HepG2 (cell line): Measurements from ENCODE around the gene PIANP. TPM values are rescaled to one million over a fixed set of nuclear protein-coding genes. Genes with fewer than 3 reads are reported as not detected.
A peak's percentile ranks its signal among the peaks of the same experiment; 100 is the strongest.

Experiments used
- GLMP ChIP-seq: sonication (generic); formaldehyde crosslinking; IDR thresholded peaks from 2 replicates; pipeline ENCODE4 v1.9.0; 2021; ENCODE audit warnings: missing genetic modification reagents, mild to moderate bottlenecking, borderline replicate concordance
- HMGXB3 ChIP-seq: sonication (generic); formaldehyde crosslinking; IDR thresholded peaks from 2 replicates; pipeline ENCODE4 v1.4.0; 2020; ENCODE audit warnings: missing genetic modification reagents, borderline replicate concordance
- ZNF281 ChIP-seq: sonication (generic); formaldehyde crosslinking; IDR thresholded peaks from 2 replicates; pipeline ENCODE4 v1.4.0; 2020; ENCODE audit warnings: missing genetic modification reagents, borderline replicate concordance
- ZNF34 ChIP-seq: sonication (generic); formaldehyde crosslinking; IDR thresholded peaks from 2 replicates; pipeline ENCODE4 v1.4.0; 2020; ENCODE audit warnings: mild to moderate bottlenecking, missing genetic modification reagents, borderline replicate concordance
- polyA plus RNA-seq, 8 experiments: library from polyadenylated mRNA; depleted of rRNA in 3 of 8; stranded (reverse) in 7 of 8; unstranded in 1 of 8; fragments of >200 nt; fragmentation: Illumina TruSeq in 4 of 8; extraction: Trizol in 4 of 8; gene quantifications; 2 replicates each; pipeline versions ENCODE4 v1.2.1 to v1.2.3, GENCODE V29; 2011 to 2016; ENCODE audit warnings: low read depth in 4 of 8, missing spikeins in 1 of 8, mixed read lengths in 1 of 8; ENCODE audit not compliant: insufficient read depth in 1 of 8
- total RNA-seq, 5 experiments: library from RNA; depleted of rRNA; stranded (reverse); fragments of >200 nt; fragmentation: Illumina TruSeq; extraction: Trizol; gene quantifications; 2 replicates each; pipeline ENCODE4 v1.2.3, GENCODE V29; 2016; ENCODE audit warnings: low read depth in 1 of 5
- TF ChIP-seq, protein P1 (sequence below): sonication (generic); formaldehyde crosslinking; IDR thresholded peaks from 2 replicates; pipeline ENCODE4 v1.8.0; 2022; ENCODE audit warnings: missing genetic modification reagents, mild to moderate bottlenecking, moderate library complexity, borderline replicate concordance
- TF ChIP-seq, protein P2 (sequence below): sonication (generic); formaldehyde crosslinking; IDR thresholded peaks from 2 replicates; pipeline ENCODE4 v1.4.0; 2020; ENCODE audit warnings: mild to moderate bottlenecking, missing genetic modification reagents

Gene PIANP
- total and polyA plus RNA-seq, 2 of the 13 experiments (the other 11 are each of a cell fraction or from before 2014, with no cell fraction given), result not detected

GRCh38 chr12:6688543-6688998 lies 12.0 kb downstream of the PIANP start (continued):
- TF ChIP-seq, protein P1, sequence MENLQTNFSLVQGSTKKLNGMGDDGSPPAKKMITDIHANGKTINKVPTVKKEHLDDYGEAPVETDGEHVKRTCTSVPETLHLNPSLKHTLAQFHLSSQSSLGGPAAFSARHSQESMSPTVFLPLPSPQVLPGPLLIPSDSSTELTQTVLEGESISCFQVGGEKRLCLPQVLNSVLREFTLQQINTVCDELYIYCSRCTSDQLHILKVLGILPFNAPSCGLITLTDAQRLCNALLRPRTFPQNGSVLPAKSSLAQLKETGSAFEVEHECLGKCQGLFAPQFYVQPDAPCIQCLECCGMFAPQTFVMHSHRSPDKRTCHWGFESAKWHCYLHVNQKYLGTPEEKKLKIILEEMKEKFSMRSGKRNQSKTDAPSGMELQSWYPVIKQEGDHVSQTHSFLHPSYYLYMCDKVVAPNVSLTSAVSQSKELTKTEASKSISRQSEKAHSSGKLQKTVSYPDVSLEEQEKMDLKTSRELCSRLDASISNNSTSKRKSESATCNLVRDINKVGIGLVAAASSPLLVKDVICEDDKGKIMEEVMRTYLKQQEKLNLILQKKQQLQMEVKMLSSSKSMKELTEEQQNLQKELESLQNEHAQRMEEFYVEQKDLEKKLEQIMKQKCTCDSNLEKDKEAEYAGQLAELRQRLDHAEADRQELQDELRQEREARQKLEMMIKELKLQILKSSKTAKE (CRISPR knock-in tag), result no peak
- TF ChIP-seq, protein P2, sequence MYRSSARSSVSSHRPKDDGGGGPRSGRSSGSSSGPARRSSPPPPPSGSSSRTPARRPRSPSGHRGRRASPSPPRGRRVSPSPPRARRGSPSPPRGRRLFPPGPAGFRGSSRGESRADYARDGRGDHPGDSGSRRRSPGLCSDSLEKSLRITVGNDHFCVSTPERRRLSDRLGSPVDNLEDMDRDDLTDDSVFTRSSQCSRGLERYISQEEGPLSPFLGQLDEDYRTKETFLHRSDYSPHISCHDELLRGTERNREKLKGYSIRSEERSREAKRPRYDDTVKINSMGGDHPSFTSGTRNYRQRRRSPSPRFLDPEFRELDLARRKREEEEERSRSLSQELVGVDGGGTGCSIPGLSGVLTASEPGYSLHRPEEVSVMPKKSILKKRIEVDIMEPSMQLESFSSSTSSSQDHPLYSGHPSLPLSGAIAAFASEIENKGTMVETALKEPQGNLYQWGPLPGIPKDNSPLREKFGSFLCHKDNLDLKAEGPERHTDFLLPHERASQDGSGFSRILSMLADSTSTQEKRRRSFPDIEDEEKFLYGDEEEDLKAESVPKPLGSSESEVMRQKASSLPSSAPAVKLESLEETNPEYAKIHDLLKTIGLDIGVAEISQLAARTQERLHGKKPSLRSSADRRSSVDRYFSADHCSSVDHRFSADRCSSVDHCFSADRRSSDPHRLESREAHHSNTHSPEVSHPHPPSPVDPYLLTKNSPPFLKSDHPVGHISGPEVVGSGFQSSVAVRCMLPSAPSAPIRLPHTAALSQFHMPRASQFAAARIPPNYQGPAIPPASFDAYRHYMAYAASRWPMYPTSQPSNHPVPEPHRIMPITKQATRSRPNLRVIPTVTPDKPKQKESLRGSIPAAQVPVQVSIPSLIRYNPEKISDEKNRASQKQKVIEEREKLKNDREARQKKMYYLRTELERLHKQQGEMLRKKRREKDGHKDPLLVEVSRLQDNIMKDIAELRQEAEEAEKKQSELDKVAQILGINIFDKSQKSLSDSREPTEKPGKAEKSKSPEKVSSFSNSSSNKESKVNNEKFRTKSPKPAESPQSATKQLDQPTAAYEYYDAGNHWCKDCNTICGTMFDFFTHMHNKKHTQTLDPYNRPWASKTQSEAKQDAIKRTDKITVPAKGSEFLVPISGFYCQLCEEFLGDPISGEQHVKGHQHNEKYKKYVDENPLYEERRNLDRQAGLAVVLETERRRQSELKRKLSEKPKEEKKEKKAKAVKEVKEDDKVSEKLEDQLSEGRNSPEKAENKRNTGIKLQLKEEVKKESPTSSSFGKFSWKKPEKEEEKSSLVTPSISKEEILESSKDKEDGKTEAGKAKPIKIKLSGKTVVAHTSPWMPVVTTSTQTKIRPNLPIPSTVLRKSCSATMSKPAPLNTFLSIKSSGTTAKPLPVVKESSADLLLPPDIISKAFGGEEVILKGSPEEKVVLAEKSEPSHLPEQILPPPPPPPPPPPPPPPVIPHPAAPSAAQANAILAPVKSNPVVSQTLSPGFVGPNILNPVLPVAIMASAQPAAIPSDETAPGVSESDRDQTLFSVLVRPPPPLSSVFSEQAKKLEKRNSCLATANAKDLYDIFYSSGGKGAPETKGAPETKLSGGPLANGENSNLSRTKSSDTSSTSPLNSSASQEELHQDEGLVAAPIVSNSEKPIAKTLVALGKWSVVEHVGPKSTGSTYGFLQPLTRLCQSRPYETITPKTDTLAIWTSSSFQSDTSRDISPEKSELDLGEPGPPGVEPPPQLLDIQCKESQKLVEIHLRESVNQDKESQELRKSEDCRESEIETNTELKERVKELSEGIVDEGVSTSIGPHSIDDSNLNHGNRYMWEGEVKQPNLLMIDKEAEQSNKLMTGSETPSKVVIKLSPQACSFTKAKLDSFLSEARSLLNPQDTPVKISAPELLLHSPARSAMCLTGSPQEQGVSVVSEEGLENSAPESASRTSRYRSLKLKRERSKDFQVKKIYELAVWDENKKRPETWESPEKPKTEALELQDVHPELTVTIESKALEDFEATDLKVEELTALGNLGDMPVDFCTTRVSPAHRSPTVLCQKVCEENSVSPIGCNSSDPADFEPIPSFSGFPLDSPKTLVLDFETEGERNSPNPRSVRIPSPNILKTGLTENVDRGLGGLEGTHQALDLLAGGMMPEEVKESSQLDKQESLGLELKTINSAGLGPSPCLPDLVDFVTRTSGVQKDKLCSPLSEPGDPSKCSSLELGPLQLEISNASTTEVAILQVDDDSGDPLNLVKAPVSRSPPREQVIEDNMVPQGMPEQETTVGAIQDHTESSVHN (CRISPR knock-in tag), result no peak
- TF ChIP-seq GLMP (CRISPR knock-in tag) (no peak), HMGXB3 (CRISPR knock-in tag) (no peak), ZNF281 (CRISPR knock-in tag) (0 out of 2 replicates have a peak, but pooled peaks have one; percentile 55), ZNF34 (CRISPR knock-in tag) (no peak)
